GM12891 (cell line): Measurements from ENCODE around the gene RNF167.
A peak's percentile ranks its signal among the peaks of the same experiment; 100 is the strongest.

Experiments used
- DNase-seq: peaks from one replicate; pipeline ENCODE4 v3.0.0; 2011; ENCODE audit warnings: low spot score; ENCODE audit not compliant: insufficient read length
- FAIRE-seq: peaks from 2 replicates; lab custom pipeline; 2011; peaks lifted over from hg19 to GRCh38; lab: Jason Lieb, UNC
- PAX5 ChIP-seq: IDR thresholded peaks from 2 replicates; pipeline ENCODE4 v1.6.1; 2011; ENCODE audit warnings: low read length, moderate library complexity, mild to moderate bottlenecking; ENCODE audit not compliant: insufficient read depth, severe bottlenecking
- POLR2A ChIP-seq: IDR thresholded peaks from 2 replicates; pipeline ENCODE4 v1.6.1; 2011; ENCODE audit warnings: low read depth, low read length, control low read depth
- POLR2AphosphoS5 ChIP-seq: IDR thresholded peaks from 2 replicates; pipeline ENCODE4 v1.6.1; 2011; ENCODE audit warnings: low read depth, low read length, control low read depth
- POU2F2 ChIP-seq: IDR thresholded peaks from 2 replicates; pipeline ENCODE4 v1.6.1; 2011; ENCODE audit warnings: low read depth, mild to moderate bottlenecking, control low read depth, low read length, moderate library complexity
- SPI1 ChIP-seq: IDR thresholded peaks from 2 replicates; pipeline ENCODE4 v1.6.1; 2011; ENCODE audit warnings: low read depth, low read length, control low read depth
- TAF1 ChIP-seq: IDR thresholded peaks from 2 replicates; pipeline ENCODE4 v1.6.1; 2011; ENCODE audit warnings: low read depth, low read length, control low read depth

RNF167 gene

GRCh38 chr17:4936436-4936835 lies 3.6 kb upstream of the RNF167 start:
- DNase-seq, result no peak
- TF ChIP-seq PAX5, result no peak
- no peak for TF ChIP-seq POLR2A
- no peak for TF ChIP-seq TAF1
- TF ChIP-seq POLR2AphosphoS5, result no peak
- TF ChIP-seq POU2F2, result no peak
- no peak for TF ChIP-seq SPI1
- FAIRE-seq, result no peak

- FAIRE-seq (no peak), DNase-seq (no peak)
- no peak for TF ChIP-seq POLR2AphosphoS5
- TF ChIP-seq TAF1, result no peak
- TF ChIP-seq POU2F2, result no peak
Observed at GRCh38 chr17:4937553-4937952, 2.5 kb upstream of the RNF167 start.

GRCh38 chr17:4938069-4938491 lies 2.0 kb upstream of the RNF167 start:
- FAIRE-seq (no peak), DNase-seq (no peak)
- TF ChIP-seq POLR2A, result no peak
- TF ChIP-seq POLR2AphosphoS5, result no peak
- TF ChIP-seq TAF1, result no peak
- TF ChIP-seq PAX5, result no peak
- no peak for TF ChIP-seq SPI1
- no peak for TF ChIP-seq POU2F2

- DNase-seq (no peak), FAIRE-seq (peak; percentile 75)
- TF ChIP-seq POU2F2 (no peak), TAF1 (no peak), POLR2A (no peak), POLR2AphosphoS5 (no peak), SPI1 (no peak), PAX5 (no peak)
Observed at GRCh38 chr17:4938688-4939545, 1.2 kb upstream of the RNF167 start.

GRCh38 chr17:4939546-4939795 lies 597 bp upstream of the RNF167 start:
- no peak for FAIRE-seq
- DNase-seq, result no peak
- TF ChIP-seq TAF1 (no peak), SPI1 (no peak), POU2F2 (no peak), POLR2AphosphoS5 (no peak), PAX5 (no peak), POLR2A (no peak)

GRCh38 chr17:4940555-4941318 lies 669 bp downstream of the RNF167 start:
- no peak for TF ChIP-seq SPI1
- no peak for TF ChIP-seq PAX5
- no peak; the same call in 1 of the 2 replicates for TF ChIP-seq POU2F2
- no peak for TF ChIP-seq POLR2A
- no peak; the same call in 1 of the 2 replicates for TF ChIP-seq POLR2AphosphoS5
- TF ChIP-seq TAF1, result no peak
- FAIRE-seq, result peak; percentile 76
- no peak for DNase-seq

- TF ChIP-seq TAF1, result no peak
- TF ChIP-seq POLR2A, result no peak
- no peak for TF ChIP-seq POLR2AphosphoS5
- peak; percentile 16 for FAIRE-seq
- no peak for DNase-seq
Observed at GRCh38 chr17:4941319-4941610, 1.2 kb downstream of the RNF167 start.

GRCh38 chr17:4942760-4943508 lies 2.9 kb downstream of the RNF167 start:
- FAIRE-seq, result no peak
- no peak for DNase-seq
- TF ChIP-seq POLR2AphosphoS5 (peak; percentile 50), POU2F2 (0 out of 2 replicates have a peak, but pooled peaks have one; percentile 9), POLR2A (peak; percentile 59), TAF1 (no peak), PAX5 (no peak), SPI1 (no peak)

- DNase-seq, result no peak
Observed at GRCh38 chr17:4944163-4944553, 4.1 kb downstream of the RNF167 start.

More at GRCh38 chr17:4944163-4944553, 4.1 kb downstream of the RNF167 start:
- FAIRE-seq, result peak; percentile 84
- no peak for TF ChIP-seq POLR2AphosphoS5
- TF ChIP-seq POLR2A, result peak; percentile 53; the same call in 1 of the 2 replicates
- TF ChIP-seq PAX5, result no peak
- TF ChIP-seq TAF1, result peak; percentile 25; the same call in 1 of the 2 replicates
- peak; percentile 86 for TF ChIP-seq SPI1
- peak; percentile 72; the same call in 1 of the 2 replicates for TF ChIP-seq POU2F2
